ENCODE results near the gene DOCK10.

- TF ChIP-seq POLR2A (IDR thresholded peaks at IDR 0.05) (no peak), CTCF (IDR thresholded peaks at IDR 0.05) (no peak)
These were observed 8.6 kb downstream of the DOCK10 start for GRCh38 chr2:225033440-225034318.

All from testis (tissue), 2 donors.